GM12878 (cell line): ENCODE data around the gene PHOX2B. TPM values are rescaled to one million over a fixed set of nuclear protein-coding genes. Genes with fewer than 3 reads are reported as not detected.

Experiments
- ATAC-seq: fragments of 200-7000 bp; cut with Tn5 transposase; 3 replicates; pipeline ENCODE4 v1.9.1; 2020; ENCODE audit warnings: mild to moderate bottlenecking, moderate library complexity
- BruUV-seq: library from RNA; stranded (reverse); fragments of 400-500 nt; replicated peaks from 2 replicates; lab custom pipeline; 2021; lab: Mats Ljungman, UMichigan
- CTCF ChIA-PET: fragments of 300-600 bp; sonication (Branson Sonifier 250); formaldehyde crosslinking; extraction: SDS; loops from one replicate; lab custom pipeline; 2021; ENCODE audit warnings: inconsistent platforms; lab: Yijun Ruan, JAX
- POLR2A ChIA-PET: fragments of 350-600 bp; formaldehyde crosslinking; extraction: SDS; loops from one replicate; lab custom pipeline; 2021; ENCODE audit warnings: inconsistent platforms; lab: Charles Lee
- RAD21 ChIA-PET: fragments of 300-600 bp; sonication (Branson Sonifier 250); formaldehyde crosslinking; loops from one replicate; lab custom pipeline; 2023; ENCODE audit warnings: antibody characterized with exemption; ENCODE audit not compliant: unreplicated experiment; lab: Charles Lee
- SMC1A ChIA-PET: fragments of 300-600 bp; sonication (Branson Sonifier 250); formaldehyde crosslinking; loops from one replicate; lab custom pipeline; 2023; ENCODE audit not compliant: unreplicated experiment, uncharacterized antibody; lab: Charles Lee
- DNase-seq: peaks from one replicate; pipeline ENCODE4 v3.0.0-alpha.2; 2011; ENCODE audit warnings: low read depth, low spot score
- FAIRE-seq: peaks from 3 replicates; lab custom pipeline; 2011; peaks lifted over from hg19 to GRCh38; lab: Jason Lieb, UNC
- H2AFZ ChIP-seq: 2 replicates; pipeline ENCODE4 v1.6.0; 2011; ENCODE audit warnings: low read depth, low read length, control low read depth; ENCODE audit not compliant: control insufficient read depth
- H3K27ac ChIP-seq: 2 replicates; pipeline ENCODE4 v1.5.1; 2011; ENCODE audit warnings: control low read depth; ENCODE audit not compliant: control insufficient read depth, insufficient read depth
- H3K27me3 ChIP-seq, 2 experiments: replicated peaks in 1 of 2; 2 replicates each; pipeline versions ENCODE4 v1.6.0 to v1.6.1; 2011; ENCODE audit warnings: low read length in 1 of 2; ENCODE audit not compliant: control insufficient read depth in 2 of 2, insufficient read depth in 2 of 2
- H3K36me3 ChIP-seq, 2 experiments: 2 replicates each; pipeline ENCODE4 v1.5.1; 2011; ENCODE audit warnings: low read length in 1 of 2; ENCODE audit not compliant: control insufficient read depth in 2 of 2, insufficient read depth in 2 of 2
- H3K4me1 ChIP-seq: 2 replicates; pipeline ENCODE4 v1.6.1; 2011; ENCODE audit warnings: mild to moderate bottlenecking, low read length, moderate library complexity, mixed read lengths; ENCODE audit not compliant: control insufficient read depth, insufficient read depth
- H3K4me2 ChIP-seq: 2 replicates; pipeline ENCODE4 v1.6.0; 2011; ENCODE audit warnings: control low read depth; ENCODE audit not compliant: control insufficient read depth, insufficient read depth
- H3K4me3 ChIP-seq: fragments of 200-600 bp; sonication (generic); 2 replicates; pipeline ENCODE4 v1.5.1; 2016
- H3K79me2 ChIP-seq: 2 replicates; pipeline ENCODE4 v1.6.0; 2011; ENCODE audit warnings: low read length; ENCODE audit not compliant: control insufficient read depth, insufficient read depth
- H3K9ac ChIP-seq: 2 replicates; pipeline ENCODE4 v1.8.0; 2011; ENCODE audit warnings: low read length, control low read depth, mixed read lengths; ENCODE audit not compliant: control insufficient read depth, insufficient read depth
- H3K9me3 ChIP-seq: replicated peaks from 3 replicates; pipeline ENCODE4 v1.5.1; 2011; ENCODE audit warnings: mild to moderate bottlenecking, low read length; ENCODE audit not compliant: control insufficient read depth, insufficient read depth
- H4K20me1 ChIP-seq: 2 replicates; pipeline ENCODE4 v1.6.0; 2011; ENCODE audit not compliant: control insufficient read depth, insufficient read depth
- NKRF ChIP-seq: fragments of 450-650 bp; conservative IDR thresholded peaks from 2 replicates; pipeline ENCODE4 v1.6.1; 2017; ENCODE audit warnings: mild to moderate bottlenecking, moderate library complexity
- PBX3 ChIP-seq: IDR thresholded peaks from 2 replicates; pipeline ENCODE4 v1.6.1; 2011; ENCODE audit warnings: mild to moderate bottlenecking, low read depth, low read length, moderate library complexity; ENCODE audit not compliant: insufficient replicate concordance
- RAD51 ChIP-seq: fragments of 450-650 bp; IDR thresholded peaks from 2 replicates; pipeline ENCODE4 v1.6.1; 2016; ENCODE audit warnings: moderate library complexity, mild to moderate bottlenecking, inconsistent platforms
- RBBP5 ChIP-seq: fragments of 200-600 bp; sonication (generic); conservative IDR thresholded peaks from 2 replicates; pipeline ENCODE4 v1.6.1; 2016
- ZSCAN29 ChIP-seq: fragments of 450-650 bp; IDR thresholded peaks from 2 replicates; pipeline ENCODE4 v1.6.1; 2017; ENCODE audit warnings: mild to moderate bottlenecking, moderate library complexity
- WGBS: methylation state at CpG from one replicate; pipeline ENCODE4 v1.1.6; 2016; ENCODE audit warnings: low lambda C conversion rate; ENCODE audit not compliant: insufficient replicate concordance, insufficient coverage; ENCODE audit errors: missing lambda C conversion rate; 5-methylcytosine and 5-hydroxymethylcytosine counted together
- in situ Hi-C: fragments of 300-500 bp; cut with MboI; formaldehyde crosslinking; loops from 9 replicates; pipeline ENCODE4 v1.14.3; 2018; ENCODE audit warnings: mixed read lengths
- intact Hi-C: fragments of 100-400 bp; cut with micrococcal nuclease; formaldehyde crosslinking; loops from one replicate; pipeline ENCODE4 v1.14.2; 2022; ENCODE audit not compliant: unreplicated experiment
- polyA plus RNA-seq, 11 experiments: library from polyadenylated mRNA; depleted of rRNA in 4 of 11; unstranded in 6 of 11; stranded (reverse) in 5 of 11; fragments of >200 nt; fragmentation: Nextera tagmentation in 4 of 11; fragmentation: Illumina TruSeq in 1 of 11; extraction: Ambion mirVana in 4 of 11; extraction: Trizol in 1 of 11; gene quantifications; 1 replicate in 1 of 11; 2 replicates in 10 of 11; pipeline versions ENCODE4 v1.2.1 to v1.2.3, GENCODE V29; 2011 to 2016; ENCODE audit warnings: inconsistent platforms in 2 of 11, missing spikeins in 2 of 11, low read depth in 1 of 11
- total RNA-seq, 4 experiments: library from RNA; depleted of rRNA in 3 of 4; stranded (reverse); fragments of >200 nt in 3 of 4; fragmentation: Illumina TruSeq in 1 of 4; extraction: Trizol in 1 of 4; gene quantifications; 2 replicates each; pipeline versions ENCODE4 v1.2.1 to v1.2.3, GENCODE V29; 2013 to 2021

The PHOX2B gene
- total and polyA plus RNA-seq, 10 of the 15 experiments (the other 5 are each of a cell fraction or from before 2014, with no cell fraction given) = not detected

- TF ChIP-seq RAD51 (no peak), PBX3 (no peak), NKRF (no peak), ZSCAN29 (no peak)
Observed at GRCh38 chr4:41758884-41759283, 10.4 kb upstream of the PHOX2B start (continued).

GRCh38 chr4:41757521-41758156 lies 9.1 kb upstream of the PHOX2B start:
- CTCF ChIA-PET = no interaction called here
- intact Hi-C loops = no loop called here
- Histone ChIP-seq H3K9ac (no peak overlapping the region), H3K4me2 (no peak overlapping the region)
- no peak for DNase-seq
- TF ChIP-seq RBBP5 (no peak), RAD51 (no peak)
- TF ChIP-seq, all 136 proteins: peak for 0
- peaks cover 2 to 9% of the 10 kb centered on the region in 2 experiments; a peak in 2 of 4 replicates for H3K27me3 ChIP-seq
- ChIA-PET SMC1A (interaction anchor here (1.2 kb wide), 1 partner anchor 38 kb away, joined by 4 read pairs; no protein-coding TSS in a partner anchor), POLR2A (no interaction called here), RAD21 (no interaction called here)
- ATAC-seq = no peak
- H3K79me2 ChIP-seq = no peaks in the 10 kb centered on the region
- no peaks in the 10 kb centered on the region for H3K9me3 ChIP-seq
- 30% methylated on average over 2 of the region's 3 CpGs for WGBS
- in situ Hi-C loops = no loop called here
- H3K36me3 ChIP-seq = no peaks in the 10 kb centered on the region
- no peak overlapping the region for H3K27ac ChIP-seq
- BruUV-seq = no TSS peak
- no peak for FAIRE-seq
- H4K20me1 ChIP-seq = no peaks in the 10 kb centered on the region
- H3K4me3 ChIP-seq = no peak overlapping the region
- H3K4me1 ChIP-seq = no peaks in the 10 kb centered on the region
- H2AFZ ChIP-seq = no peak overlapping the region
